Measurements from ENCODE around the gene KLHL8.
A peak's percentile ranks its signal among the peaks of the same experiment; 100 is the strongest.

Gene KLHL8

GRCh38 chr4:87180767-87181166, 39.7 kb downstream of the KLHL8 start:
- CTCF ChIA-PET = interaction anchor here (0.7 to 1.1 kb wide), 4 partner anchors 12 to 215 kb away, joined by 3 to 4 read pairs (median 3); no protein-coding TSS in a partner anchor
- no peak for TF ChIP-seq CTCF (IDR thresholded peaks at IDR 0.05; ENCODE audit: insufficient read depth, low read length, missing control alignments)

GRCh38 chr4:87179751-87180150, 40.7 kb downstream of the KLHL8 start:
- CTCF ChIA-PET = interaction anchor here (1.1 kb wide), 1 partner anchor 28 kb away, joined by 3 read pairs; no protein-coding TSS in a partner anchor

More at GRCh38 chr4:87180767-87181166, 39.7 kb downstream of the KLHL8 start:
- POLR2A ChIA-PET = no interaction called here
- H3K4me3 ChIP-seq (ENCODE audit: low read depth, low read length) = no peak overlapping the region
- DNase-seq (ENCODE audit: low read depth, low spot score) = no peak

GRCh38 chr4:87174672-87175071, 45.7 kb downstream of the KLHL8 start:
- CTCF ChIA-PET = interaction anchor here (1.3 kb wide), 1 partner anchor 24 kb away, joined by 5 read pairs; no protein-coding TSS in a partner anchor

More at GRCh38 chr4:87179751-87180150, 40.7 kb downstream of the KLHL8 start:
- no peak for TF ChIP-seq CTCF (IDR thresholded peaks at IDR 0.05; ENCODE audit: insufficient read depth, low read length, missing control alignments)
- H3K4me3 ChIP-seq (ENCODE audit: low read depth, low read length) = no peak overlapping the region
- POLR2A ChIA-PET = no interaction called here
- peak; percentile 16 for DNase-seq (ENCODE audit: low read depth, low spot score)

GRCh38 chr4:87171944-87172343, 48.5 kb downstream of the KLHL8 start:
- ChIA-PET POLR2A (no interaction called here), CTCF (no interaction called here)
- H3K4me3 ChIP-seq (ENCODE audit: low read depth, low read length) = no peak overlapping the region
- DNase-seq (ENCODE audit: low read depth, low spot score) = no peak
- no peak for TF ChIP-seq CTCF (IDR thresholded peaks at IDR 0.05; ENCODE audit: insufficient read depth, low read length, missing control alignments)

More at GRCh38 chr4:87174672-87175071, 45.7 kb downstream of the KLHL8 start:
- POLR2A ChIA-PET = no interaction called here
- no peak overlapping the region for H3K4me3 ChIP-seq (ENCODE audit: low read depth, low read length)
- TF ChIP-seq CTCF (IDR thresholded peaks at IDR 0.05; ENCODE audit: insufficient read depth, low read length, missing control alignments) = no peak
- DNase-seq (ENCODE audit: low read depth, low spot score) = no peak

- no peak overlapping the region for H3K4me3 ChIP-seq (ENCODE audit: low read depth, low read length)
- CTCF ChIA-PET = interaction anchor here (1.0 to 1.3 kb wide), 2 partner anchors 15 to 225 kb away, joined by 3 to 4 read pairs; no protein-coding TSS in a partner anchor
- POLR2A ChIA-PET = no interaction called here
- no peak for DNase-seq (ENCODE audit: low read depth, low spot score)
- TF ChIP-seq CTCF (IDR thresholded peaks at IDR 0.05; ENCODE audit: insufficient read depth, low read length, missing control alignments) = no peak
These were observed 54.0 kb downstream of the KLHL8 start for GRCh38 chr4:87166296-87166854.

- TF ChIP-seq CTCF (IDR thresholded peaks at IDR 0.05; ENCODE audit: insufficient read depth, low read length, missing control alignments) = no peak
- DNase-seq (ENCODE audit: low read depth, low spot score) = no peak
- ChIA-PET POLR2A (no interaction called here), CTCF (interaction anchor here (1.0 to 1.3 kb wide), 2 partner anchors 15 to 224 kb away, joined by 3 to 4 read pairs; no protein-coding TSS in a partner anchor)
- H3K4me3 ChIP-seq (ENCODE audit: low read depth, low read length) = no peak overlapping the region
These were observed 54.5 kb downstream of the KLHL8 start for GRCh38 chr4:87165892-87166291.
